Ramos (cell line): Measurements from ENCODE around the gene OXGR1.

Source experiments
- in situ Hi-C: fragments of 300-500 bp; cut with MboI; formaldehyde crosslinking; loops from one replicate; pipeline ENCODE4 v1.14.3; 2022; ENCODE audit warnings: low sequenced_read_pairs; ENCODE audit not compliant: unreplicated experiment

OXGR1 gene

DNA sequence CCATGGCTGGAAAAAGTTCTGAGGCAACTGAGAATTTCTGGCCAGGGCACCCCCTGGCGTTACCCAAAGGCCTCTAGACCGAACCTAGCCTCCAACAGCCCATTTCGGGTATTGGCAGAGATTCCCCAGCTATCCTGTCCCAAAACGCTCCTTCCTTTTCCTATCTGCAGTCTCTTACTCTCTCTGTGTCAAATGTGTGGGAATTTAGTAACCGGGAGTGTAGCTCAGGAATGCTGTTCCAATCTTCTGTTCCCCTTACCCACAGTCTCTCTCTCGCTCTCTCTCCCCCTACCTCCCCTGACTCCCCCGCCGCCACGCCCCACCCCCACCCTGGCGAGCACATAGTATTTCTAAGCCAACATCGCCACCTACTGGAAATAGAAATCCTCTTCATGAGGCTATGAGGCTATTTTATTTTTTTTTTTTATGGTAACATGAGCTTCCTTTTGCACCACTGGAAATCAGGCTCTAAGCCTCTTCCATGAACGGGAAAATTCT, 27.0 kb downstream of the OXGR1 start:
- in situ Hi-C loops, result loop anchor here (25.0 kb wide), 1 partner anchor 1780 kb away; no protein-coding TSS in a partner anchor

DNA sequence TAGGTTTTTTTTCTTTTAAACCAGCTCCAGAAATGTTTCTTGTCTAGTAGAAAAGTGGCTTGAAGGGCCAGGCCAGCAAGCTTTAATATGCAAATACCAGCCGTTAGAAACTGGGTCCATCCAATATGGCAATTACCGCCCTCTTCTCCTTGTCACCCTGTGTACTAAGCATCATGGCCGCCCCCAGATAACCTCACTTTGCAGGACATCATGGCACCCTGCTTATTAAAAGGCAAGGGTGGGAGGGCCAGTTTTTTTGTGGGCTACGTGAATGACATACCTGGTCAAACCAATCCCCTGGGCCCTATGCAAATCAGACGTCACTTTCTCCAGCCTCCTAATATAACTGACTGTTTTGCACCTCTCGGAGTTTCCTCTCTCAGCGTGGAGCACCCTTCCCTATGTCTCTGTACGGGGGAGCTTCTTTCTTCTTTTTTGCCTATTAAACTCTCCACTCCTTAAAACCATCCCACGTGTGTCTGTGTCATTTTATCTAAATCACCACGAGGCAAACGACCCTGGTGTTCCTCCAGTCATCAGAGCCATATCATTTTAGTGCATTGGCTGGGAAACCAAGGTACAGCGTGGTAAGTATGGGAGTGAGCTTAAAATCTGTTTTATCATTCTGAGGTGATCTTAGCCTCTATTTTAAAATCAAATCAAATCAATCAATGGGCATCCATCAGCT, 27.7 kb downstream of the OXGR1 start:
- in situ Hi-C loops, result loop anchor here (25.0 kb wide), 1 partner anchor 1779 kb away; no protein-coding TSS in a partner anchor

GRCh38 chr13:96963786-96964475, 30.3 kb downstream of the OXGR1 start:
- in situ Hi-C loops, result loop anchor here (25.0 kb wide), 1 partner anchor 1777 kb away; no protein-coding TSS in a partner anchor

DNA sequence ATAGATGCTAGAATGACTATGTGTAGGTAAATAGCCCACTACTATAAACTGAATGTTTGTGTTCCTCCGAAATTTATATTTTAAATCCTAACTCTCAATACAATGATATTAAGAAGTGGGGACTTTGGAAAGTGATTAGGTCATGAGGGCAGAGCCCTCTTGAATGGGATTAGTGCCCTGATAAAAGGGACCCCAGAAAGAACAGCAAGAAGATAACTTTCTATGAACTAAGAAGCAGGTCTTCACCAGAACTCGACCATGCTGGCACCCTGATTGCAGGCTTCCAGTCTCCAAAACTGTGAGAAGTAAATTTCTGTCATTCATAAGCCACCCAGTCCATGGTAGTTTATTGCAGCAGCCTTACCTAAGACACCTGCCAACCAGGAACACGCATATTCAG, 33.9 kb downstream of the OXGR1 start:
- in situ Hi-C loops, result loop anchor here (25.0 kb wide), 1 partner anchor 1773 kb away; no protein-coding TSS in a partner anchor

DNA sequence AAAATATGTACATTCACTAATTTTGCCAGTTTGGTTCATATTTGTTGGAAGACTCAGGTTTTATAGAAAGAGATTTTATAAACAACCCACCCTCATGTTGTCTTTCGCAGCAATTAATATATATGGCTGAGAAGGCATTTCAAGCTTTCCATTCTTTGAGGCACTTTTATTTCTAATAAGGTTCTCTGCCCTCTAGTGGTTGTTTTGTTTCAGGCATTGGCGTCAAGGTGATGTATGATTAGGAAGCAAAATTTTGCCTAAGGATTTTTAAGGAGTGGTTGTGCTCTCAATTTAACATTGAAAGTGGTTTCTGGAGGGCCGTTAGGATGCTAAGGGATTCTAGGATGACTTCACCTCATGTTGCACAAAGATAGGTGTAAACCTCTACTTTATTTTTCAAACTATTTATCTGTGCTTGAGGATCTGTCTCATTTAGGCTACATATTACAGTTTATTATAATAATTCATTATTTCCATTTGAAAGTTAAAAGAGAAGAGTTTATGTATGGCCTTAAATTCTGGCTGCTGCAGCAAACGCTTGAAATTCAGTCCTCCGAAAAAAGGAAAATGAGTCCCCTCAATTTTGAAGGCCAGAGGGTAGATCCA, 35.9 kb downstream of the OXGR1 start:
- in situ Hi-C loops, result loop anchor here (25.0 kb wide), 1 partner anchor 1771 kb away; no protein-coding TSS in a partner anchor

DNA sequence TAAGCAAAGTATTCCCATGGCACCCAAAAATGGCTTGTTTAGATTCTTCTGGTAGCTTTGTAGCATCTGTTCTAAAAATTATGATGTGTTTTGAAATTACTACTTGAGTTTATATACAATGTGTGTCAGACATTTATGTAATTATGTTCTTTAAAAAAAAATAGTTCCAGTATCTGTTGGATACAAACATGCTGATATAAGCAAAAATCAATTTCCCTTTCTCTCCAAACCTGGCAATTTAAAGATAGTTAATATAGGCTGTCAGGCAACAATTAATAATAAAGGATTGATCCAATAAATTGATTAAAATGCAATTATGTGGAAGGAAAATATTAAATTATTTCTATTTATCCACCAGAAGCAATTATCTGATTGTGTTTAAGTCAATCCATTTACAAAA, 41.7 kb downstream of the OXGR1 start:
- in situ Hi-C loops, result loop anchor here (25.0 kb wide), 1 partner anchor 1765 kb away; no protein-coding TSS in a partner anchor

GRCh38 chr13:96948127-96948526, 46.1 kb downstream of the OXGR1 start:
- in situ Hi-C loops, result no loop called here

- in situ Hi-C loops, result no loop called here
These were observed 46.8 kb downstream of the OXGR1 start for GRCh38 chr13:96947343-96947910.

DNA sequence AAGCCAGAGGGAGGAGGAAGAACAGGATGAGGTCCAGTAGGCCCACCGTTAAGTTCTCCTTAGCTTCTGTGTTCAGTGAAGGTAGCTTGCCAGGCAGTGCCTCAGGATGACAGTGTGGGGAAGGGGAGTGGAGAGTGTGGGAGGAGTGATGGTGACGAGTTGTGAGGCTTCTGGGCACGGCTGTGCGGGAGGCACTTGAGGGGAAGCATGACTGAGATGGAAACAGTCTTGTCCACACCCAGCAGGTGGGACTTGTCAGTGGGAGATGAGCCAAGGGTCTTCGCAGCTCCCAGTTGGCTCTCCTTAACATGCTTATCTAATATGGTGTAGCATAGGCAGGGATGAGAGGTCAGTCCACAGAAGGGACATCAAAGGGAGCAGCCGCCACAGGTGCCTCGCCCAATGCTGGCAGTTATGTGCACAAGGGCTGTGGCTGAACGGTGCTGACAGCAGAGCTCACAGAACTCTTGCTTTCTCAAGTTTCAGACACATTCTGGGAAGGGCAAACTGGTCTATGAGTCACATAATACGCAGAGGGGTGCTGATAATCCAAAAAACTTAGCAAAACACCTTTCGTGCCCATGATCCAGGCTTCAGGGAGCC, 47.5 kb downstream of the OXGR1 start:
- in situ Hi-C loops, result no loop called here

- in situ Hi-C loops, result no loop called here
These were observed 53.3 kb downstream of the OXGR1 start for GRCh38 chr13:96940961-96941360.

DNA sequence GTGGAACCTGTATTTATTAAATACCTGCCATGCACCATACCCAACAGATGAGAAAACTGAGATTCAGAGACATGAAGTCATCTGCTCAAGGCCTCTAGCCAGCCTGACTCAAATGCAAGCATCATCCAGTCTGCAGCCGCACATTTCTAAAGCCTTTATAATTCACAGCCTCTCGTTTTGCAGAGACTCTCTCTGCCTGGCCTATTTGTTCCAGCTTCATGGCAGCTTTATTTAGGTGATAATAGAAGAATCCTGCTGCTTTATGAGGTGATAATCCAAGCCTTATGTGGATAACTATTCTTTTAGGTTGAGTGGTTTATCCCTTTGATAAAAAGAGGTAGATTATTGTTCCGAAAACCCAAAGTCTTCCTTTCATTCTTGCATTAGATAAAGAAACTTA, 58.4 kb downstream of the OXGR1 start:
- in situ Hi-C loops, result no loop called here
